Fibroblast of peridontal ligament (primary cell): Measurements from ENCODE around the gene TGIF2LX.
"Not testable (repeated sequence)": the region's sequence is repeated elsewhere in the genome, so short reads cannot be mapped to it uniquely, and the experiment has no call there.

Experiments
- DNase-seq: peaks from one replicate; pipeline ENCODE4 v3.0.0-alpha.2; 2010; ENCODE audit errors: extremely low read depth

TGIF2LX gene

DNA sequence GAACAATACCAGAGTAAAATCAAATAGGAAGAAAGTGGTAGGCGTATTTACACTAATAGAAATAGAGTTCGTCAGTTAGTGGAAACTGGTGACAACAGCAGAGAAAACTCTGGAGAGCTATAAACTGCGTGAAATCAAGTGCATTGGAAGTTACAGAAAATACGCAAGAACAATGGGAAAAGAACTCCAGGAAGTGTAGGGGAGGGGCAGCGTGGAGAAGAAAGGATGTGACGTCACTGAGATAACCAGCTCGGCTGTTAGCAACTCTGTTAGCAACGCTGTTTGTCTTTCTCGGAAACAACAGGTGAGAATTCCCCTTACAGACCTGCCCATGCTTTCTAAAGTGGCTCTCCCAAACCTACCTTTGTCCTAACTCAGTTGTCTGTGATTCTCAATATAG is at the start of gene TGIF2LX:
TSS of gene TGIF2LX (plus strand) at position 244 of the 400 bp plus-strand sequence. CDS start 178 bp downstream, outside the sequence.
- DNase-seq, result not testable (repeated sequence)

DNA sequence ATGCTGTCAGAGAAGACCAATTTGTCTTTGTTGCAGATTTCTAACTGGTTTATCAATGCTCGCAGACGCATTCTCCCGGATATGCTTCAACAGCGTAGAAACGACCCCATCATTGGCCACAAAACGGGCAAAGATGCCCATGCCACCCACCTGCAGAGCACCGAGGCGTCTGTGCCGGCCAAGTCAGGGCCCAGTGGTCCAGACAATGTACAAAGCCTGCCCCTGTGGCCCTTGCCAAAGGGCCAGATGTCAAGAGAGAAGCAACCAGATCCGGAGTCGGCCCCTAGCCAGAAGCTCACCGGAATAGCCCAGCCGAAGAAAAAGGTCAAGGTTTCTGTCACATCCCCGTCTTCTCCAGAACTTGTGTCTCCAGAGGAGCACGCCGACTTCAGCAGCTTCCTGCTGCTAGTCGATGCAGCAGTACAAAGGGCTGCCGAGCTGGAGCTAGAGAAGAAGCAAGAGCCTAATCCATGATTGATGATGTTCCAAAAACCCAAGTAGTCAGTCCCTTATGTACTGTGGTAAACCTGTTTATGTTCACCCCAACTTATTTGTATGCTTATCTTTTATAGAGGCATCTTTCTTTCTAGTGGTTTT is 728 bp downstream of the TGIF2LX start:
- DNase-seq, result not testable (repeated sequence)

DNA sequence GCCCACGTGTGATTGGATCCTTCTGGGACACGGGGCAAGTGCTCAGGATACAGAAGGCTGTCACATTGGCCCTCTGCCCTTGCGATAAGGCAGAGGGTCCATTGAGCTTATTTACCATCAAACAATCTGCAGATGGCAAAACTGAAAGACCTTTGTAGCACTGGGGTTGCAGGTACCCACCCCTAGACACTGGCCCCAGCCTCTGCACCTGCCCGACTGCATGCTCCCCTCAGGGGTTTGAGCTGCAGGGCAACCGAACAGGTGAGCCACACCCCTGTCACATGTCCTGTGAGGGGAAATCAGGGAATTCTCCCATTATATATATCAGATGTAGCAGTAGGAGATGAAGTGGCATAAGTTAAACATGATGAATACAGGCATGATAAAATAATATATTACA is 21.4 kb downstream of the TGIF2LX start:
- not testable (repeated sequence) for DNase-seq

DNA sequence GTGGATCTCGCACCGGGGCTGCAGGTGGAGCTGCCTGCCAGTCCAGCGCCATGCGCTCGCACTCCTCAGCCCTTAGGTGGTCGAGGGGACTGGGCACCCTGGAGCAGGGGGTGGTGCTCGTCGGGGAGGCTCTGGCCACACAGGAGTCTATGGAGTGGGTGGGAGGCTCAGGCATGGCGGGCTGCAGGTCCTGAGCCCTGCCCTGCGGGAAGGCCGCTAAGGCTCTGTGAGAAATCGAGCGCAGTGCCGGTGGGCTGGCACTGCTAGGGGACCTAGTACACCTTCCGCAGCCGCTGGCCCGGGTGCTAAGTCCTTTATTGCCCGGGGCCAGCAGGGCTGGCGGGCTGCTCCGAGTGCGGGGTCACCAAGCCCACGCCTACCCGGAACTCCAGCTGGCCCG is 43.9 kb downstream of the TGIF2LX start:
- DNase-seq, result not testable (repeated sequence)
